ENCODE measurements around the gene CLDN19. TPM values are rescaled to one million over a fixed set of nuclear protein-coding genes. Genes with fewer than 3 reads are reported as not detected.

The CLDN19 gene
- total RNA-seq, 1 donor from 2014 or later, result not detected

GRCh38 chr1:42691157-42691498, 48.9 kb downstream of the CLDN19 start:
- H3K36me3 ChIP-seq (ENCODE audit: control insufficient read depth, insufficient read depth, low read length), result peaks cover 6% of the 10 kb centered on the region
- TF ChIP-seq CTCF (IDR thresholded peaks at IDR 0.05; ENCODE audit: insufficient read depth, low read length, severe bottlenecking), result no peak
- H3K4me3 ChIP-seq (ENCODE audit: low read depth, low read length), result no peak overlapping the region
- FAIRE-seq (no peak), DNase-seq (ENCODE audit: low read depth) (no peak)
- no peaks in the 10 kb centered on the region for H3K27me3 ChIP-seq (ENCODE audit: control insufficient read depth, insufficient read depth, low read length)

DNA sequence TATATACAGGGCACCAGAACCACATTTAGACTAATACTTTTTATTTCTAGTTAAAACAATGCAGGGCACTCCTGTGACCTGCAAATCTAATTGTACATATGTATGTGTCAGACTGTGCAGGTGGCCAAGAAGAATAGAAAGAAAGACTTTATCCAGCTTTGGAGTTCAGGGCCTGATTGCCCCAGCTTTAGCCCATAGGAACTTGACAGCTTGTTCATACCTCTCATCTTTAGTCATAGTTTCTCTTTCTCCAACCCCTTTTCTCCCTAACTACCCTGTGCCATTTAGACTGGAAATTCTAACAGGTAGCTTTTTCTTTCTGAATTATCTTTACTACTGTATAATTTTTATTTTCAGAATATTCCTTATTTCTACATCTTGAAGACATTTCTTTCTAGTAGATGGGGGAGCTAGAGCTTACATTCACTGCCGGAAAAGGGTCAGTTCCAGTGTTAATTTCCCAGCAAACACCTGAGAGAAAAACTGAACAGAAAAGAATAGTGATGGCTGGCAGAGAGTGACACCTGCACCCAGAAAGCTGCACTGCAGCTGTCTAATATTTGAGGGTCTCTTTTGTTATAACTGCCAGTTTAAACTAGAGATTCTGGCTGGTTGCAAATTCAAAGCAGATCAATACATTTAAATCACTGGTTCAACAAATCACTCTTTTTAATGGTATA, 49.4 kb downstream of the CLDN19 start:
- Histone ChIP-seq H3K36me3 (ENCODE audit: control insufficient read depth, insufficient read depth, low read length) (peaks cover 5% of the 10 kb centered on the region), H3K4me3 (ENCODE audit: low read depth, low read length) (no peak overlapping the region), H3K27me3 (ENCODE audit: control insufficient read depth, insufficient read depth, low read length) (no peaks in the 10 kb centered on the region)
- FAIRE-seq (no peak), DNase-seq (ENCODE audit: low read depth) (peak; percentile 29)
- TF ChIP-seq CTCF (IDR thresholded peaks at IDR 0.05; ENCODE audit: insufficient read depth, low read length, severe bottlenecking), result peak; percentile 13

DNA sequence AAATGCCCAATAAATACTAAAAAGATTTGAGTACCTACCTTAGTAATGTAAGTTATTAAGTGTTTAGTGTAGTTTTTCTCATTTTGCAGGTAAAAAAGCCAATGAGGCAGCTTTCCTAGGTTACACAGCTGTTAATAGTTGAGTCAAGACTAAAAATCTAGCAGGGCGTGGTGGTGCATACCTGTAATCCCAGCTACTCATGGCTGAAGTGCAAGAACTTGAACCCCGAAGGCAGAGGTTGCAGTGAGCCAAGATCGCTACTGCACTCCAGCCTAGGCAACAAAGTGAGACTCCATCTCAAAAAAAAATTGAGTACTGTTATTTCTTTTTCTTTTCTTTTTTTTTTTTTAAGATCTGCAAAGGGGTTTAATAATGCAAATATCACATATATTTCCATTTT, 50.1 kb downstream of the CLDN19 start:
- Histone ChIP-seq H3K36me3 (ENCODE audit: control insufficient read depth, insufficient read depth, low read length) (peaks cover 4% of the 10 kb centered on the region), H3K4me3 (ENCODE audit: low read depth, low read length) (no peak overlapping the region), H3K27me3 (ENCODE audit: control insufficient read depth, insufficient read depth, low read length) (no peaks in the 10 kb centered on the region)
- peak; percentile 48 for DNase-seq (ENCODE audit: low read depth)
- FAIRE-seq, result no peak
- no peak for TF ChIP-seq CTCF (IDR thresholded peaks at IDR 0.05; ENCODE audit: insufficient read depth, low read length, severe bottlenecking)

- FAIRE-seq, result no peak
- Histone ChIP-seq H3K4me3 (ENCODE audit: low read depth, low read length) (no peak overlapping the region), H3K27me3 (ENCODE audit: control insufficient read depth, insufficient read depth, low read length) (no peaks in the 10 kb centered on the region), H3K36me3 (ENCODE audit: control insufficient read depth, insufficient read depth, low read length) (peaks cover 4% of the 10 kb centered on the region)
- no peak for TF ChIP-seq CTCF (IDR thresholded peaks at IDR 0.05; ENCODE audit: insufficient read depth, low read length, severe bottlenecking)
- DNase-seq (ENCODE audit: low read depth), result no peak
Measured at GRCh38 chr1:42686418-42686817, 53.6 kb downstream of the CLDN19 start.

DNA sequence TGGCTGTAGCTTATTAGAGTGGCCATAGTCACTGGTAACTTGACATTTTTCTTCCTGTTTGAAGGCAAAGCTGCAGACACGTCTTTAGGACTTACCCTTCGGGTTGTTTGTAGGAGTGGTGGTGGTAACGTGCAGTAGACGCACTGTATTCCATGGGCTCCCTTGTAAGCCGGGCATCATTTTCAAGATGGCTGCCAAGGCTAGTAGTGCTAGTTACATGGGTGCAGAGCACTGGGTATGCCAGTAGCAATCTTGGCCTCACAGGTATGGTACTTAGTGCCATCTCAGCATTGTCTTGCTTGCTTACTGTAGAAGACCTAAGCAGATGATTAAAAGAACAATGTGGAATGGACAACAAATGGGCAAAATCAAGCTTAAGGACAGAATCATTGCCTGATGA, 55.9 kb downstream of the CLDN19 start:
- DNase-seq (ENCODE audit: low read depth), result peak; percentile 36
- TF ChIP-seq CTCF (IDR thresholded peaks at IDR 0.05; ENCODE audit: insufficient read depth, low read length, severe bottlenecking), result no peak
- FAIRE-seq, result no peak
- Histone ChIP-seq H3K27me3 (ENCODE audit: control insufficient read depth, insufficient read depth, low read length) (no peaks in the 10 kb centered on the region), H3K4me3 (ENCODE audit: low read depth, low read length) (peak overlapping the region; percentile 69), H3K36me3 (ENCODE audit: control insufficient read depth, insufficient read depth, low read length) (peaks cover 4% of the 10 kb centered on the region)

Other genes with a start within 250 kb of the CLDN19 start
- 21.9 and 40.8 TPM in 2 replicates for gene PPIH, start 81.8 kb downstream of the CLDN19 start, total RNA-seq
- gene YBX1, start 57.8 kb downstream of the CLDN19 start, total RNA-seq, result 1,123 and 1,188 TPM in 2 replicates
- 15.8 and 16.5 TPM in 2 replicates for gene P3H1, start 26.8 kb upstream of the CLDN19 start, total RNA-seq
- gene C1orf50, start 27.0 kb upstream of the CLDN19 start, total RNA-seq, result 3.8 and 9.0 TPM in 2 replicates
- under 0.01 TPM in 2 replicates for gene TMEM269, start 44.8 kb upstream of the CLDN19 start, total RNA-seq
- 5.3 and 6.3 TPM in 2 replicates for gene ERMAP, start 76.9 kb upstream of the CLDN19 start, total RNA-seq
- 18.2 and 21.0 TPM in 2 replicates for gene SVBP, start 77.2 kb upstream of the CLDN19 start, total RNA-seq
- gene ZNF691, start 106.4 kb upstream of the CLDN19 start, total RNA-seq, result 4.5 and 6.8 TPM in 2 replicates
- 1,197 and 1,905 TPM in 2 replicates for gene SLC2A1, start 218.6 kb upstream of the CLDN19 start, total RNA-seq